Hepatocyte (in vitro differentiated cells): ENCODE results near the gene MTA2. TPM values are rescaled to one million over a fixed set of nuclear protein-coding genes. Genes with fewer than 3 reads are reported as not detected.

Experiments
- DNase-seq: peaks from one replicate; pipeline ENCODE4 v3.0.0-alpha.2; 2016; ENCODE audit warnings: low spot score
- H2AFZ ChIP-seq: fragments of 200-600 bp; sonication (generic); 2 replicates; pipeline ENCODE4 v1.6.0; 2016; ENCODE audit warnings: antibody characterized with exemption, mild to moderate bottlenecking
- H3K27ac ChIP-seq: fragments of 200-600 bp; sonication (generic); 2 replicates; pipeline ENCODE4 v1.5.1; 2016; ENCODE audit warnings: mild to moderate bottlenecking
- H3K27me3 ChIP-seq: fragments of 200-600 bp; sonication (generic); 2 replicates; pipeline ENCODE4 v1.6.1; 2016
- H3K36me3 ChIP-seq: fragments of 200-600 bp; sonication (generic); replicated peaks from 2 replicates; pipeline ENCODE4 v1.5.1; 2016; ENCODE audit warnings: low read depth; ENCODE audit not compliant: insufficient read depth
- H3K4me1 ChIP-seq: fragments of 200-600 bp; sonication (generic); 2 replicates; pipeline ENCODE4 v1.5.1; 2016; ENCODE audit warnings: mild to moderate bottlenecking, moderate library complexity; ENCODE audit not compliant: insufficient read depth
- H3K4me2 ChIP-seq: fragments of 200-600 bp; sonication (generic); 2 replicates; pipeline ENCODE4 v1.6.0; 2016
- H3K4me3 ChIP-seq: fragments of 200-600 bp; sonication (generic); 2 replicates; pipeline ENCODE4 v1.5.1; 2016; ENCODE audit warnings: mild to moderate bottlenecking
- H3K79me2 ChIP-seq: fragments of 200-600 bp; sonication (generic); 2 replicates; pipeline ENCODE4 v1.6.0; 2017; ENCODE audit warnings: mild to moderate bottlenecking
- H3K9me2 ChIP-seq: fragments of 200-600 bp; sonication (generic); replicated peaks from 2 replicates; pipeline ENCODE4 v1.6.0; 2017; ENCODE audit warnings: mild to moderate bottlenecking; ENCODE audit not compliant: insufficient read depth
- H3K9me3 ChIP-seq: fragments of 200-600 bp; sonication (generic); 2 replicates; pipeline ENCODE4 v1.5.1; 2016; ENCODE audit warnings: low read depth, mild to moderate bottlenecking
- H4K20me1 ChIP-seq: fragments of 200-600 bp; sonication (generic); 2 replicates; pipeline ENCODE4 v1.6.0; 2016; ENCODE audit warnings: mild to moderate bottlenecking; ENCODE audit not compliant: insufficient read depth, poor library complexity, severe bottlenecking
- CTCF ChIP-seq: fragments of 200-600 bp; sonication (generic); IDR thresholded peaks from 2 replicates; pipeline ENCODE4 v1.5.1; 2016; ENCODE audit warnings: antibody characterized with exemption, mild to moderate bottlenecking; ENCODE audit not compliant: poor library complexity
- EZH2 ChIP-seq: fragments of 200-600 bp; sonication (generic); IDR thresholded peaks from 2 replicates; pipeline ENCODE4 v1.6.1; 2016; ENCODE audit warnings: antibody characterized with exemption, mild to moderate bottlenecking, borderline replicate concordance
- EZH2phosphoT487 ChIP-seq: fragments of 200-600 bp; sonication (generic); IDR thresholded peaks from one replicate; pipeline ENCODE4 v1.6.1; 2018; ENCODE audit warnings: antibody characterized with exemption, mild to moderate bottlenecking, low read depth, moderate library complexity; ENCODE audit not compliant: unreplicated experiment, severe bottlenecking
- WGBS: methylation state at CpG from one replicate; pipeline ENCODE4 v1.1.6; 2016; ENCODE audit warnings: low lambda C conversion rate; ENCODE audit errors: missing lambda C conversion rate; 5-methylcytosine and 5-hydroxymethylcytosine counted together
- polyA plus RNA-seq: library from polyadenylated mRNA; unstranded; fragments of >200 nt; fragmentation: Nextera tagmentation; extraction: Ambion mirVana; gene quantifications from 2 replicates; pipeline ENCODE4 v1.2.1, GENCODE V29; 2016
- total RNA-seq: library from RNA; depleted of rRNA; stranded (reverse); fragments of >200 nt; gene quantifications from 2 replicates; pipeline ENCODE4 v1.2.3, GENCODE V29; 2014

Gene MTA2
- total and polyA plus RNA-seq, 2 experiments from 2014 or later = 25.6 to 53.1 TPM

- Histone ChIP-seq H3K9me2 (no peaks in the 10 kb centered on the region), H3K9me3 (no peaks in the 10 kb centered on the region), H3K79me2 (peaks cover 38% of the 10 kb centered on the region), H3K36me3 (no peaks in the 10 kb centered on the region), H3K4me2 (peak overlapping the region; percentile 95), H4K20me1 (peaks cover 24% of the 10 kb centered on the region), H2AFZ (no peak overlapping the region), H3K4me3 (peak overlapping the region; percentile 96), H3K27me3 (no peaks in the 10 kb centered on the region), H3K4me1 (peaks cover 61% of the 10 kb centered on the region), H3K27ac (peak overlapping the region; percentile 99)
- peak; percentile 53 for DNase-seq
- WGBS = 46% methylated on average over 8 of the region's 8 CpGs
- TF ChIP-seq CTCF (no peak), EZH2phosphoT487 (no peak), EZH2 (no peak)
Measured at GRCh38 chr11:62547691-62548281, 53.9 kb downstream of the MTA2 start.

- H3K9me2 ChIP-seq = no peaks in the 10 kb centered on the region
- H2AFZ ChIP-seq = no peak overlapping the region
- no peaks in the 10 kb centered on the region for H3K27me3 ChIP-seq
- H3K4me2 ChIP-seq = peak overlapping the region; percentile 95
- peak overlapping the region; percentile 99 for H3K27ac ChIP-seq
- peaks cover 44% of the 10 kb centered on the region for H3K79me2 ChIP-seq
- peaks cover 60% of the 10 kb centered on the region for H3K4me1 ChIP-seq
- peaks cover 29% of the 10 kb centered on the region for H4K20me1 ChIP-seq
- no peak for TF ChIP-seq CTCF
- no peak for TF ChIP-seq EZH2phosphoT487
- TF ChIP-seq EZH2 = no peak
- no peaks in the 10 kb centered on the region for H3K9me3 ChIP-seq
- H3K36me3 ChIP-seq = no peaks in the 10 kb centered on the region
- peak; percentile 77 for DNase-seq
- 3% methylated on average over 34 of the region's 40 CpGs for WGBS
- peak overlapping the region; percentile 96 for H3K4me3 ChIP-seq
Measured at GRCh38 chr11:62546929-62547625, 54.6 kb downstream of the MTA2 start.

- H3K4me2 ChIP-seq = peak within 1 kb of the TSS; percentile 95
- H3K9me2 ChIP-seq = no peaks in the 10 kb centered on the region
- WGBS = 1% methylated on average over 43 of the region's 69 CpGs
- peaks cover 61% of the 10 kb centered on the region for H3K4me1 ChIP-seq
- peaks cover 36% of the 10 kb centered on the region for H4K20me1 ChIP-seq
- peaks cover 51% of the 10 kb centered on the region for H3K79me2 ChIP-seq
- no peak for TF ChIP-seq EZH2
- TF ChIP-seq CTCF = no peak
- no peak for TF ChIP-seq EZH2phosphoT487
- H2AFZ ChIP-seq = peak within 1 kb of the TSS; percentile 51
- DNase-seq = peak; percentile 92
- H3K27me3 ChIP-seq = no peaks in the 10 kb centered on the region
- H3K4me3 ChIP-seq = peak within 1 kb of the TSS; percentile 96
- H3K36me3 ChIP-seq = no peaks in the 10 kb centered on the region
- H3K9me3 ChIP-seq = no peaks in the 10 kb centered on the region
- H3K27ac ChIP-seq = peak within 1 kb of the TSS; percentile 99
Measured at GRCh38 chr11:62546244-62546928, 55.3 kb downstream of the MTA2 start, which contains the start of gene AHNAK. AHNAK (minus strand) TSS chr11:62546806; CDS start chr11:62536098, 10,708 bp downstream.
